Measurements from ENCODE around the gene MID1.

Gene MID1

GRCh38 chrX:10555846-10556245 is 64.5 kb downstream of the MID1 start:
- TF ChIP-seq CTCF (IDR thresholded peaks at IDR 0.05; ENCODE audit: insufficient read depth, low read depth, low read length, missing control alignments), result no peak
- H3K4me3 ChIP-seq (ENCODE audit: low read length), result no peak overlapping the region
- no peak for DNase-seq (ENCODE audit: low read depth)

DNA sequence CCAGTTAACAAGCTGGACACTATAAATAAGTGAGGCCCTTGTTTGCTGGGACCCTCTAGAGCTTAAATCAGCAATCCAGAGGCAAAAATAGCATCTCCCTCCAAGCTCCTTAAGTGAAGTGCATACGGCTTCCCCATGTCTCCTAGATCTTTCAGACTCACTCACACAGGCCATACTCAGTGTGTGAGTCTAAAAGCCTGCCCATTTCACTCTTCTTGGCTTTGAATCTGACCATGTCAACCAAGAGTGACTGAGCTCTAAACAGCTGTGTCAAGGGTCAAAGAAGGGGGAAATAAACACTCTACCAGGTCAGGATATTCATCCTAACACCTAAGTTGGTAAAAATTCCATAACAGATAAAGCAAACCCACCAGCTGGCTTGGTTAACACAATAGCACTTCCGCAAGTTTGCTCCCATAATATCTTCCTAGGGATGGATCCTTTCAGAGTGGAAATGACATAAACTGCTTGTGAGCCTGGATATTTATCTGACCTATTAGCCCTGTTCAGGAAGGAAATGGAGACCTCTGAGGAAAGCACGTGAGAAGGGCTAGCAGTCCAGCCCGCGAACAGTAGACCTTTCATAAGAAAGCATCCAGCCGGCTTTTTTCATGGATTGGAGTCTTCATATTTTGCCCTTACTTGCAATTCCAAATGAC is 65.6 kb downstream of the MID1 start:
- TF ChIP-seq CTCF (IDR thresholded peaks at IDR 0.05; ENCODE audit: insufficient read depth, low read depth, low read length, missing control alignments), result no peak
- DNase-seq (ENCODE audit: low read depth), result no peak
- no peak overlapping the region for H3K4me3 ChIP-seq (ENCODE audit: low read length)

- DNase-seq (ENCODE audit: low read depth), result peak; percentile 14
- H3K4me3 ChIP-seq (ENCODE audit: low read length), result no peak overlapping the region
- no peak for TF ChIP-seq CTCF (IDR thresholded peaks at IDR 0.05; ENCODE audit: insufficient read depth, low read depth, low read length, missing control alignments)
These were observed 71.1 kb downstream of the MID1 start for GRCh38 chrX:10549280-10549679.

- no peak overlapping the region for H3K4me3 ChIP-seq (ENCODE audit: low read length)
- DNase-seq (ENCODE audit: low read depth), result no peak
- no peak for TF ChIP-seq CTCF (IDR thresholded peaks at IDR 0.05; ENCODE audit: insufficient read depth, low read depth, low read length, missing control alignments)
These were observed 71.7 kb downstream of the MID1 start for GRCh38 chrX:10548688-10549087.

DNA sequence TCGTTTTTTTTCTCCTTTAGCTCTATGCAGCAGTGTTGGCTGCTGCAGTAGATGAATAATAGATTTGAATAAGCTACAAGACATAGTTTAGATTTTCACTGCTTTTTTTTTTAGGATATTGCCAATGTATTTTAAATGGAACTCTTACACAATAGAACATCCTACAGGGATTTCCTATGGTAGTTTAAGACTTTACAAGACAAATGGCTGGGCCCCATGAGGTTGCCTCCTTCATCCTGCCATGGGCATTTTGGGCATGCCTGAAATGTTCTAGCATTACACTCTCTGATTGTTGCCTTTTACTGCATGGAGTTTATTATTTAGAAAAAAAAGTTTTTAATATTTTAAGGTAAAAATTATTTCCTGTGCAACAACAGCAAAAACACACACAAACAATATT is 74.5 kb downstream of the MID1 start:
- DNase-seq (ENCODE audit: low read depth), result no peak
- TF ChIP-seq CTCF (IDR thresholded peaks at IDR 0.05; ENCODE audit: insufficient read depth, low read depth, low read length, missing control alignments), result no peak
- no peak overlapping the region for H3K4me3 ChIP-seq (ENCODE audit: low read length)

- TF ChIP-seq CTCF (IDR thresholded peaks at IDR 0.05; ENCODE audit: insufficient read depth, low read depth, low read length, missing control alignments), result no peak
- DNase-seq (ENCODE audit: low read depth), result no peak
- H3K4me3 ChIP-seq (ENCODE audit: low read length), result no peak overlapping the region
These were observed 77.8 kb downstream of the MID1 start for GRCh38 chrX:10542586-10542985.

DNA sequence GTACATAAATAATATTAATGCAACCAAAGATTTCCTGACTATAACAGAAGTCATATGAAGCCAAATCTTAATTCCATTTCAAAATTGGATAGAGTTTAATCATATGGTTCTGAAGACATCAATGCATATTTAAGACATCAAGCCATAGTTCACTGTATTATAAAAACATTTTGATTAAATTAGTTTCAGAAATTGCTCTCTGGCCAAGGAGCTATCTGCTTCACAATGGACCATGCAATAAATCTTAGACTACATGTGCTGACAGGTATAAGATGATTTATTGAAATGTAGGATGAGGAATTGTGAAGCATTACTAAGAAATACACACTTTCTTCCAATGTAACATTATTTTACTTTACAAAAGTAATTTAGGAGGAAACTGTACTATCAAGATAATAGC is 81.6 kb downstream of the MID1 start:
- no peak for TF ChIP-seq CTCF (IDR thresholded peaks at IDR 0.05; ENCODE audit: insufficient read depth, low read depth, low read length, missing control alignments)
- no peak for DNase-seq (ENCODE audit: low read depth)
- no peak overlapping the region for H3K4me3 ChIP-seq (ENCODE audit: low read length)

Data from epithelial cell of esophagus (primary cell).